NCI-H1930 (cell line): ENCODE measurements around the gene SGMS2.

Experiments
- DNase-seq, 2 experiments: peaks; one replicate each; lab custom pipeline; 2025; lab: John Stamatoyannopoulos, UW

SGMS2 gene

DNA sequence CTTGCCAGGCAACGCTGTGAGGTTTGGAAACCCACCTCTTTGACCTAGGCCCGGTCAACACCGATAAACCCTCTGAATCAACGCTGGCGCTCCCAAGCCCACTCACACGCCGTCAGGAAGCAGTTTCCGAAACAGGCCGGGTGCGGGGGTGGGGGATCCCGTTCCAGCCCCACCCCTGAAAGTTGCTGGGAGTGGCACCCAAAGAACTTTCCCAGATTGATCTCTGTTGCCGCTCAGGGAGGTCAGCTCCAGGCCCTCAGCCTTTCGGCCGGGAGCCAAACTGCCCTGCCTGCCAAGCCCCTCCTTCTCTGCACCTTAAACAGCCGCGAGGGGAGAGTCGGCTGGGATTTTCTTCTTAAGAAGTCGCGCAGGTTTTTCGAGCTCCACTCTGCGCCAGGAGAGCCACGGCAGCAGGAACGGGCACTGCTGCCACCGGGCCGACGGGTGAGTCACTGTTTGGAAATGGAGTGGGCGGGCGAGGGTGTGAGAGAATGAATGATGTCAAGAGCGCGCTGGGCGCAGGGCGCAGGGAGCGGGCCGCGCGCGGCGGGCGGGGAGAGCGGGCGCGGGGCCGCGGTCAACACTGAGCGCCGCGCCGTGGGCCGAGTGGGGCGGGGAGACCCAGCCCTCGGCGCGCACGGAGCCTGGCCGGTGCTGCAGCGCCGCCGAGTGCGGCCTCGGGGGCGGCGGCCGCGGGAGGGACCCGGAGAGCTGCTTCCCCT, at the start of gene SGMS2:
Gene SGMS2 (plus strand): TSS at position 583 of the 722 bp plus-strand sequence. CDS start 70,622 bp downstream, outside the sequence.
- DNase-seq = peak; percentile 31 to 60

DNA sequence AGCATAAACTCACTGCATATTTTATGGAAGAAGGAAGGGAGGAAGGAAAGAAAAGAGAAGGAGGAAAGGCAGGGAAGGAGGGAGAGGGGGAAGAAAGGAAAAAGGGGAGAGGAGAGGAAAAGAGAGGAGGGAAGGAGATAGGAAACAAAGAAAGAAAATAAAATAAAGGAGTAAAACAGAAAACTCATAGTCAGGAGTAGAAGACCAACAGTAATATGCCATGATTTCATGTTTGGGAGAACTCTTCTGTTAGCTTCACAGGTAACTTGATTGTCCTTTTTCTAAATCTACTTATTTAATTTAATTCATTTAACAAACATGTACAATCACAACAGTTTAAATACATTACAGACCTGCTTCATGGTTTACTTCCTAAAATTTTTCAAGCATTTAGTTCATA, 46.8 kb upstream of the SGMS2 start:
- no peak for DNase-seq

DNA sequence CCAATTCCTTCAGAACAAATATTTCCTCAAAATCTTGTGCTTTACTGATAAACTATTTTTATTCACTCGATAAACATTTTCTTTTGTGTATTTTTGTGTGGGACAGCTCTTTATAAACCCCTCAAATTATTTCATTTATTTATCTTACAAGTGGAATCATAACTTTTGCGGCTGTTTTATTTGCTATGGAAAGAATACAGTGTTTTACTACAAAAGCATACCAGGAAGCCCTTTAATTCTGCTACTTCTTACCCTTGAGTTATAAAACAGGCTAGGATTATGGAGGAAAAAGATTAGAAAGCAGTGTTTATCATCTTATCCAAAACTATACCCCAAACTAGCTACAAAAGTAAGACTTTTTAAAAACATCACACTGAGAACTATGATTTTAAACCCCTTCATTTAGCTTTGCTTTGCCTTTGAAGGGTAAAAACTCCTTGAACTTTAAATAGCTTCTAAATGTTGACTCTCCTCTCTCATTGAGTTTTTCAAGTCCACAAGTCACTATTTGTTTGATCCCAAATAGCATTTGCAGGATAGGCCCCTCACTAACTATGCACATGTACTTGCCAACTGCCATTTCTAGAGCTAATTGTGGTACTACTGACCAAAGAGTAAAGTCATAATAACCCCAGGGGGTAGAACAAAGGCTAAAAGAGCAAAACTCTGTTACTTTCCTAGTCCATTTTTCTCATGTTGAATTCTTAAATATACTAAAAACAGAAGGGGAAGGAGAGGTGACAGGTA, 45.8 kb upstream of the SGMS2 start:
- DNase-seq = no peak

DNA sequence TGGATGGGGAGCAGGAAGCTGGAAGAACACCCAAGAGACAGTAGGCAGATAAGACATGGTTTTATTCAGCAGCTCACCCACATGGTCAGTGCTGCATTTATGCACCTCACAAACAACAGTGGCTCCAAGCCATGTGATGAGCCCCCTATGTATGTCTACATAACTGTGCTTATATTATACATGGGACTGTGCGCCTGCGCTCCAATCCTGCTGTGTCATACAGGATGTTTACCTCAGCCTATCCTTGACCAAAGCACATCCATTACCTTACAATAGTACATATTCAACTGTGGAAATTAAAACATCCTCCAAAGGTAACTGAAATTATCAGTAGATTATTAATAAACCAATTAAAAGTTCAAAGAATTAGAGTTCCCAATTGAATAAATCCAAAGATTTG, 44.1 kb upstream of the SGMS2 start:
- peak in 1 of 2 experiments; percentile 7 for DNase-seq

DNA sequence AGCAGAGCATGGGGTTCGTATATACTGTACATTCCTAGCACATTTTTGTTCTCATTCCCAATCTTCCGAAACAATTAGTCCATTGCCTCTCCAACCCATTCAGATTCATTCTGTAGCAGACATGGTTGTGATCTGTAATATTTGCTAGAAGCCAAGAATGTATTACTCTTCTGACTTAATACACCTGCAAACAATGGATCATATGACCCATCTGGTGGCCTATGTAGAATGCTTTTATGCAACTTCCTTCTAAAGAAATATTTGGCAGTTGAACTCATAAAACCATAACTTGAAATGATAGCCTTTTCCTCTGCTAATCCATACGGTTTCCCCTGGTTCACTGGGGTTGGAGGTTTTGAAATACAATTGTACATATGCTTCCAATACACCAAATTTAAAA, 32.8 kb upstream of the SGMS2 start:
- DNase-seq = no peak

DNA sequence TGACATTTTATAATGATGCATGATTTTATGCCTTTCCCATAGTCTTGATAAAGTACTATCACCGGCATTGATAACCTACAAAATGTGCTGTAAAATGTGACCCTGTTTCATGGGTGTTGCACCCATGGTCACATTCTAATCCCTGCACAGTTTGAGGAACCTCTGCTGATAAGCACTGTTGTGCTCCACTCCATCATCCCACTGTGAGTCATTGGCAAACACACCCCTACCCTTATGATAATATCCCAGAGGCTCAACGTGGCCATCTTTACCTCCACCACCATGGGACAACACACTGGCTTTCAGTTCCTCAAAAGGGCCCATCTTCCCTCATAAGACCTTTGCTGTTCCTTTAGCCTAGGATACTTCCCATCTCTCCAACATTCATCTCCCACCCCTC, 32.0 kb upstream of the SGMS2 start:
- DNase-seq = no peak

DNA sequence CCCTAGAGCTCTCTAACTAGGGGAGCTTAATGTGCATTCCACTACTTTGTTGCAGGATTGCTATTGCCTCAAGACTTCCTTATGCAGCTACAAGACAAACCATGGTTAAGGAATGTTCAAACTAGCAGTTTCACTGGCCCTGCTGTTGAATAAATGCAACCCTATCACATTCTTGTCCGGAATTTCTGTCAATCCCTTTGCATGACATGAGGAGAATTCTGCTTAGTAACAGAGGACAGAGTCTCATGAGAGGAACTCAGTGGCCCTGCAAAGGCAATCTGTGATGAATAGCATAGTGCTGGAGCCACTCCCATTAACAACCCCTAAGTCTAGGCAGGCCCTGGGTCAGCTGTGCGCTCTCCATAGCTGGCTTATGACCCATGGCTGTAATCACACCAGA, 30.7 kb upstream of the SGMS2 start:
- DNase-seq = no peak

DNA sequence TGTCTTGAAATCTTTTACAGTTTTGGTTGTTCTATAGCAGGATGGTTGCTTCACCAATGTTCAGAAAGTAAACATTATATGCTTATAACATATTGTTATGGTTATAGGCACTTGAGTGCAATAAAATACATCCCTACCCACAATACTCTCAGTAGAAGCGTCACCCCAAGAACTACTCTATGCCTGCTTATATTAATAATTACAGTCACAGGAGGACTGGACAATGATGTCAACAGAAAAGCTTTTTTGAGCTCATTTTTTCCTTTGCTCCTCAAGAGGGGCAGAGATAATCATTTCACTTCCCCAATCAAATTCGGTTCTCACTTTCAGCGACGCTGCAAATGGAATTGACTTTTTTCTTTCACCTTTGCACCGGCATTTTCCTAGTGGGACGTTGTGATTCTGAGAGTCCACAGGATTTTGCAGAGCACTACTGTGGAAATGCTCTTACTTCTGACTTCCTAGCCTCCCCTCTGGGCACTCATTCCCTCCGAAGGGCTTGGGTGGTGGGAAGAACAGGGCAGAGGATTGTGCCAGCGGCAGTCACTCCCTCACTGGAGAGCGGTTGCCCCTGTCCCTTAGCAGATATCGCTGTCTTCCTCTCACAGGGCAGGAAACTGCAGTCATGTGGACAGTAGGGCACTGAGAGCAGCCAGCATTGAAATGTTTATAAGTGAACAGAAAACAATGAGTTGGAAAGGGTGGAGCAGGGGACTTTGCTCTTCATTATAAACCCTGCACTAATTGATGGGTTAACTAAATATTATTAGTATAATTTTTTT, 24.9 kb upstream of the SGMS2 start:
- no peak for DNase-seq

DNA sequence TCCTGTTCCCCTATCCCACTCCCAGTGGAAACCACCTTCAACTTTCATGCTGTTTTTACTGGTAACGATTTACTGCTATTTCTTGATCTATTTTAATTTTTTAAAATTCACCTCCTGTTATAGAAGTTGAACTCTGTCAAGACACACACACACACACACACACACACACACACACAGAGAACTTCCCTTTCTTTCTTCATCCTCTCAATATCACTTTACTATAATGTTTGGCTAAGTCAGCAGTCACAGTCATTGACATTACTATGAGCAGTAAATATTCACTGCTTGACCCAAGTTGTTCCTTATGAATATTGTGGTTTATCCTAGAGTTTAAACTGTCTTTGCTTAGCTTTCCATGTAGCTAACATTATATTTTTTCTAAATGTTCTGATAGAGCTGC, 24.0 kb upstream of the SGMS2 start:
- DNase-seq = no peak

DNA sequence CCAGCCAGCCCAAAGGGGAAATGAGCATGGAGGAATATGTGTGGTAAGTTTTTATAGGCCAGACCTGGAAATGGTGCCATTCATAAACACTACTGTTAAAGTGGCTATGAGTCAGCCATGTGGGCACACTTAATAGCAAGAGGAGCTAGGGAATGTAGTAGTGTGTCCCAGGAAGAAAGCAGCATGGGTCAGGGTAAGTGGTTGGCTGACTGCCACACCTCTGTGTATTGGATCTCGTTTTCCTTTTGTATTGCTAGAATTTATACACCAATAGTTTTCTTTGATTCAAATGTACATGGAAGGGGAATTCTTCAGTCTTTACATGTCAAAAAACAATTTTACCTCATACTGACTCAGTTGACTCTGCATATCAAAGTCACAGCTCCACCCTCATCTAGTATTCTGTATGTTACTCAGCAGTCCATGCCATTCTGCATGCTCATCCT, 22.9 kb upstream of the SGMS2 start:
- DNase-seq = no peak

DNA sequence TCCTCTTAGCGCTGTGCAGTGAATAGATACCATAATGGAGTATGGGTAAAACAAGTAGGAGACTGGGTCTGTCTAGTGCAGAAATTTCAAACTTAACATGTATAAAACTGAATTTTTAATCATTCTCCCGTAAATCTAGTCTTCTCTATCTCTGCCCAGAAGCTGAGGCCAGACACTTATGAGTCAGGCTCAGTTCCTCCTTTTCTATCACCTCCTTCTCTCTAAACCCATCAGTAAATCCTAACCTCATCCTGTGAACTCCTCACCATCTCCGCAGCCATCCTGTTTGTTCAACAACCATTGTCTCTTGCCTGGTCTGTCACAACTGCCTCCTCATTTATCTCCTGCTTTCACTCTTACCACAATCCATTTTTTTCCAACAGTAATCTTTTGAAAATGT, 19.8 kb upstream of the SGMS2 start:
- DNase-seq = no peak

DNA sequence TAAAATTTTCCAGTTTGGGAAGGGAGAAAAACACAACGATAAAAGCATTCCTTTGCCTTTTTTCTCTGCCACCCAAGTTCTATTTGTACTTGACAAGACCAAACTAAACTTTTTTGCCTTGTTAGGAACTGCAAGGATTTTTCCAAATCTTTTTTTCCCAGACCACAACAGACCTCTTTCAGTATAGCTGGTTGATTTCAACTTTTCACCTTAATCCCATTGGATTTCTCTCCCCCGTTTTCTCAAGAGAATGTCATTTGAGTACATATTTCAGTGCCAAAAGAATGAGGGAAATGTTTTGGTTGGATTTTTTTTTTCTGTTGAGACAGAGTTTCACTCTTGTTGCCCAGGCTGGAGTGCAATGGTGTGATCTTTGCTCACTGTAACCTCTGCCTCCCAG, 18.5 kb upstream of the SGMS2 start:
- no peak for DNase-seq

DNA sequence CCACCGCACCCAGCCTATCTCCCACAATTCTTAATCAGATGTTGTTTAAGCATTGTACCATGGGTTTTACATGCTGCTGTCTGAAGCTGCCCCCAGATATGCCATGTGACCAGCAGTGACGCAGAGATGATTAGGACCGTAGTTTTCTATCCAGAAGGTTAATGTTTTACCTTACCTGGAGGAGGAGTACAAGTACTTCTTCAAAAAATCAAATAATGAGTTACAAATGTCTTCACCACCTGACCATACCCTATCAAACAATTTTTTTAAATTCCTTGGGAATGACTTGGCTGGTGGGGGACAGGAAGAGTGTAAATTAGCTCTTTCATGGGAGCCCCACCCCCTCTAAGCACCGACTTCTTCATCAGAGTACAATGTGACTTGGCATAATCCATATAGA, 16.2 kb upstream of the SGMS2 start:
- DNase-seq = no peak

DNA sequence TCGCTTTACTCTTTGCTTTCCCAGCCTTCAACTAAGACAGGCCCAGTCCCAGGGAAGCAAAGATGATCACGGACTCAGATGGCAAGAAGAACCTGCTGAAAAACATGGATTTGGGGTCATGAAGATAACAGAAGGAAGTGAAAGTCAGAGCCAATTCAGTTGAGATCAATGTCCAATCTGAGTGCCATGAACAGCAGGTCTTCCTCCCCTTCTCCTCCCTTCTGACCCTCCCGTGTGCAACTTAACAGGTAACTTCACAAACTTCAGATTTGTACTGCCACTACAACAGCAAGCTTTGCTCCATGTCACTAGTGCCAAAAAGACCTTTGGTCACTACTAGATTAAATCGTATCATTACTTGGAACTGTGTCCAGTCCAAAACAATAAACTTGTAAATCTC, 15.5 kb upstream of the SGMS2 start:
- no peak for DNase-seq

DNA sequence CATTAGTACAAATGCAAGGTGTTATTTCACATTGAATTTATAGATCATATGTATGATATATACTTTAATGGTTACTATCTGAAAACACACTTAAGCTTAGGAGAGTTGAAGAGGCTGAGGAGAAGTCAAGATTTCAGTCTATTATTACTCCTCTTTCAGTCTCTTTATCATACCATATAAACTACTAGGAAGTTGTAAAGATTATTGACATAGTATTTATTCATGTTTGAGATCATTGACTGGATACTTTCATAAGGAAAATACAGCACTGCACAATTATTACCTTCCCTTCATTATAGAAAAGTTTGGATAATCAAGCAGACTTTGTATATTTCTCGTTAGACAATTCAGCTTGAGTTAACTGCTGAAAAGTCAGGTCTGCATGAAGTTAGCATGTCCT, 10.0 kb upstream of the SGMS2 start:
- DNase-seq = no peak

DNA sequence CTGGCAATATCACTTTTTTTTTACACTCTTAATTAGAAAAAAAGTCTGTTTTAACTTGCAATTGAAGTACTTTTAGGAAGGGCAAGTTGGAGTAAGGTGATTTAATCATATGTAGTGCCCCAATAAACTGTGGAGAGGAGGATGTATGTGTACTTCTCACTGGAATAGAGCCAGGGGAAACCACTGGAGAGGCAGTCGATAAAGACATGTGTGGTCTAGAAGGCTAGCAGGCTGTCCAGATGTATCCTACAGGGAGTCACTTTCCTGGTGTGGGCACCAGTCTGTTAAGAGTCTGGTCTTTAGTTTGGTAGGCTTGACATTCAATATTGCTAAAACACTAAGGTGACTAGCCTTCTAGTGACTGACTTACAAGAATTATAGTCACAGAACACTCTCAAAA, 9.6 kb upstream of the SGMS2 start:
- no peak for DNase-seq

DNA sequence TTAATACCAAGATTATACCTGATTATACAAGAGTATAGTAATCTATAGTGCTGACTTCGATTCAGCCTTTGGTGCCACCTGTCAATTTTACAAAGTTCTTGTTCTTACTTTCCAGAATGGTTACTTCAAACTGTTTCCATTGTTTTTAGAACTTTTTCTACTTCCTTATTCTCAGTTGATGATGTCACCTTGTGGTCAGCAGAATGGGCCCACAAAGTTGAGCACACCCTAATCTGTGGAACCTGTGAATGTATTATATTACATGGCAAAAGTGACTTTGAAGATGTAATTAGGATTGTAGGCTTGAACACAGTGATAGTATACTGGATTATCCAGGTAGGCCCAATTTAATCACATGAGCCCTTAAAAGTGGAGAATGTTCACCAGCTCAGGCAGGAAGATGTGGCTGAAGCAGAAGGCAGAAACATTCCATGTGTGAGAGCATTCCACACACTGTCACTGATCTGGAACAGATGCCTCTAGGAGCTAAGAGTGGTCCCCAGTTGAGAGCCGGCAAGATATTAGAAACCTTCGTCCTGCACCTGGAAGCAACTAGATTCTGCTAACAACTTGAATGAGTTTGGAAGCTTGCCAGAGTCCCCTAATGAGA, 6.3 kb upstream of the SGMS2 start:
- no peak for DNase-seq

DNA sequence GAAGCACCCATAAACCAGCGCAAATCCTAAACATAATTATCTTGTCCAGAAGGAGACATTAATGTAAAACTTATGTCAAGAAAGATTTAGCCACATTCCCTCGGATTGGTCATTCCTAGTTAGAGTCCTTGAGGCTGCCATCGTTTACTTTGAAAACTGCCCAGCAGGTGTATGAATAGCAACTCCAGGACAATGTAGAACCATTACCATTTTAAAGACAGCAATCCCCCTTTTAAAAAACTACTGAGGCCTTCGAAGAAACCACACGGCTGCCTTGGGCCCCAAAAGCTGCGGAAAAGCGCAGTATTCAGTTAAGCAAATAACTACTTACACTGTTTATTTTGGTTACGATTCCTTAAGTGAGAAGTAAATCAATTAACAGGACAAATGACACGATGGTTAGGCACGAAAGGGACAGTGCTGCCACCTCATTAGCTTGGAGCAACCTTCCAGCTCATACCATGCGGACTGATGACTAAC, 822 bp upstream of the SGMS2 start:
- no peak for DNase-seq

DNA sequence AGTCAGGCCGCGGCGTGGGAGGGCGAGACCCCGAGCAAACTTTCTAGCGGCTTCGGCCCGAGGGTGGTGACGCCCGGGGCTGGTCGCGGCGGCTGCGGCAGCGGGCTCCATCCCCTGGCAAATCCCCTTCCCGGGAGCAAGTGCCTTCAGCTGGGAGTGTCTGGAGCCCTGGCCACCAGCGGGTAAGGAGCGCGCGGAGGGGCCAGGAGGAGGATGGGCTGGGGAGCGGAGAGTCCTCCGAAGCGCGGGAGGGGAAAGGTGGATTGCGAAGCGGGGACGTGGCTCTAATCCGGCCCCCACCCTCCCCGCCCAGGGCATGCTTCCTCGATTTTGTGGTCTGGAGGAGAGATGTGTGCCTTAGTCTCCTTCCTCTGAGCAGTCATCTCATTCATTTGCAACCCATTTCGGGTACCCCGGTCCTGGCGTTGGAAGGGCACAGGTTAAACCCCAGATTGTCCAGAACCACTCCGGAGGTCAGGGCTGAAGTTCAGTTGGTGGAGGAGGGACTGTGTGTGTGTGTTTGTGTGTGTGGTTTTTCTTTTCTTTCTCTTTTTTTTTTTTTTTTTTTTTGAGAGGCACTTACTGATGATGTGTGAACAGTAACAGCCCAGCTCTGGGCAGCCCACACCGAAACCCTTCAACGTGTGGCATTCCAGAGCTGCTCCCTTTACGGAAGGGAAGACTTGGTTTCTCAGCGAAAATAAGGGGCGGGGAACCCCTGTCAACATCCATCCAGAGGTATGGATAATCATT, 516 bp downstream of the SGMS2 start:
- DNase-seq = peak in 1 of 2 experiments; percentile 31

DNA sequence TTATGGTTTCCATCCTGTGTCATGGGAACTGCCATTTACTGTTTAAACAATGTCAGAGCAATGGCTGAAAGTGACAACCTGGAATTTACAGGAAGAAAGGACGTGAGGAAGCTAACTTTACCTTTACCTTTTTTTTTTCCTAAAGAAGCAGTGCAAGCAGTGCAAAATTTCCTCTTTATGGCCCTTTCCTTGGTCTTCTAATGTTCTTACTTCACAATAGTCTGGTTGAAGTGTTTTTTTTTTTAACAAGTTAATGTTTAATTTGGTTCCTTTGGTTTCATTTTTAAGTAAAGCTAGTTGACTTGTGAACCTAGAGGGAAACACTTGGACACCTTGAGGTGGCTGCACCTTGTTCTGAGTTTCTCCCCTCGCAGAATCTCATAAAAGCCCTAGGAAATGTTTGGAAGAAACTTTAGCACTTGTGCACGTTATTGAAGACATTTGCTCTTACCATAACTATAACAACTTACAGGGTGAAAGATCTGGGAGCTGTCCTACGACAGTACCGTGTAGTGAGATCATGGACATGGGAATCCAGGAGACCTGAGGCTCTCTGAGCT, 1.8 kb downstream of the SGMS2 start:
- no peak for DNase-seq
